IMR-90 (cell line): ENCODE data around the gene CLASP1. TPM values are rescaled to one million over a fixed set of nuclear protein-coding genes. Genes with fewer than 3 reads are reported as not detected.

Experiments used
- ATAC-seq: fragments of 200-7000 bp; cut with Tn5 transposase; 2 replicates; pipeline ENCODE4 v1.9.1; 2020; ENCODE audit warnings: low read depth, mild to moderate bottlenecking, moderate library complexity
- BruUV-seq: library from RNA; stranded (reverse); fragments of 400-500 nt; replicated peaks from 2 replicates; lab custom pipeline; 2021; lab: Mats Ljungman, UMichigan
- CTCF ChIA-PET: fragments of 300-600 bp; formaldehyde crosslinking; extraction: SDS; loops from one replicate; lab custom pipeline; 2021; ENCODE audit warnings: antibody characterized with exemption; lab: Yijun Ruan, JAX
- POLR2A ChIA-PET: fragments of 300-600 bp; sonication (Branson Sonifier 250); formaldehyde crosslinking; loops from one replicate; lab custom pipeline; 2022; ENCODE audit warnings: antibody characterized with exemption; ENCODE audit not compliant: unreplicated experiment; lab: Charles Lee
- DNase-seq: peaks from one replicate; pipeline ENCODE4 v3.0.0; 2013
- H2AFZ ChIP-seq: replicated peaks from 2 replicates; pipeline ENCODE3; 2013; ENCODE audit warnings: low read length, mild to moderate bottlenecking; ENCODE audit not compliant: poor library complexity
- H2AK5ac ChIP-seq: 2 replicates; pipeline ENCODE4 v1.6.1; 2013; ENCODE audit warnings: low read depth, low read length, inconsistent platforms
- H2AK9ac ChIP-seq: replicated peaks from 2 replicates; pipeline ENCODE3; 2013; ENCODE audit warnings: mild to moderate bottlenecking, low read depth, low read length, moderate library complexity; ENCODE audit not compliant: poor library complexity
- H2BK120ac ChIP-seq: 2 replicates; pipeline ENCODE4 v1.6.1; 2013; ENCODE audit warnings: low read depth, low read length, inconsistent platforms
- H2BK15ac ChIP-seq: 3 replicates; pipeline ENCODE4 v1.6.1; 2013; ENCODE audit warnings: low read depth, low read length, inconsistent platforms
- H2BK20ac ChIP-seq: 2 replicates; pipeline ENCODE4 v1.6.1; 2013; ENCODE audit warnings: low read depth, mild to moderate bottlenecking, inconsistent platforms, low read length, moderate library complexity
- H2BK5ac ChIP-seq: 2 replicates; pipeline ENCODE4 v1.6.1; 2013; ENCODE audit warnings: mild to moderate bottlenecking, low read depth, low read length, inconsistent platforms; ENCODE audit not compliant: poor library complexity, severe bottlenecking
- H3K14ac ChIP-seq: replicated peaks from 2 replicates; pipeline ENCODE4 v1.6.1; 2013; ENCODE audit warnings: low read depth, low read length, inconsistent platforms
- H3K18ac ChIP-seq: 2 replicates; pipeline ENCODE4 v1.6.1; 2013; ENCODE audit warnings: low read depth, low read length, control low read depth
- H3K23ac ChIP-seq: 2 replicates; pipeline ENCODE4 v1.6.1; 2013; ENCODE audit warnings: low read depth, low read length, inconsistent platforms
- H3K27ac ChIP-seq: 2 replicates; pipeline ENCODE4 v1.5.1; 2013; ENCODE audit warnings: mild to moderate bottlenecking, control low read depth, low read length; ENCODE audit not compliant: insufficient read depth
- H3K27me3 ChIP-seq: 2 replicates; pipeline ENCODE4 v1.6.1; 2013; ENCODE audit warnings: low read length; ENCODE audit not compliant: control insufficient read depth, insufficient read depth
- H3K36me3 ChIP-seq: 2 replicates; pipeline ENCODE4 v1.6.1; 2013; ENCODE audit warnings: low read length, mixed read lengths; ENCODE audit not compliant: control insufficient read depth, insufficient read depth
- H3K4ac ChIP-seq: 2 replicates; pipeline ENCODE4 v1.6.1; 2013; ENCODE audit warnings: low read depth, low read length, inconsistent platforms
- H3K4me1 ChIP-seq: 2 replicates; pipeline ENCODE4 v1.6.1; 2013; ENCODE audit warnings: low read length, mixed read lengths; ENCODE audit not compliant: control insufficient read depth, insufficient read depth
- H3K4me2 ChIP-seq: 2 replicates; pipeline ENCODE4 v1.6.1; 2013; ENCODE audit warnings: low read depth, mild to moderate bottlenecking, control low read depth, low read length, moderate library complexity
- H3K4me3 ChIP-seq: 2 replicates; pipeline ENCODE4 v1.5.1; 2013; ENCODE audit warnings: low read depth, mild to moderate bottlenecking, control low read depth, low read length, moderate library complexity; ENCODE audit not compliant: insufficient read depth
- H3K56ac ChIP-seq: 2 replicates; pipeline ENCODE4 v1.6.1; 2013; ENCODE audit warnings: low read length, inconsistent platforms; ENCODE audit not compliant: insufficient read depth; ENCODE audit errors: extremely low read depth
- H3K79me1 ChIP-seq, 2 experiments: 2 replicates each; pipeline ENCODE4 v1.6.1; 2013; ENCODE audit warnings: low read length in 2 of 2, inconsistent platforms in 1 of 2, low read depth in 1 of 2
- H3K9ac ChIP-seq: 2 replicates; pipeline ENCODE4 v1.6.1; 2013; ENCODE audit warnings: low read depth, low read length, control low read depth
- H3K9me1 ChIP-seq: 2 replicates; pipeline ENCODE4 v1.6.1; 2013; ENCODE audit warnings: low read length, inconsistent platforms; ENCODE audit not compliant: insufficient read depth
- H3K9me3 ChIP-seq: 2 replicates; pipeline ENCODE4 v1.6.1; 2013; ENCODE audit warnings: low read length; ENCODE audit not compliant: control insufficient read depth, insufficient read depth
- H4K20me1 ChIP-seq: 2 replicates; pipeline ENCODE4 v1.6.1; 2013; ENCODE audit warnings: low read length, inconsistent platforms; ENCODE audit not compliant: insufficient read depth
- H4K5ac ChIP-seq: 2 replicates; pipeline ENCODE4 v1.6.1; 2013; ENCODE audit warnings: mild to moderate bottlenecking, low read depth, low read length, control low read depth
- H4K8ac ChIP-seq, 2 experiments: 2 replicates each; pipeline ENCODE4 v1.6.1; 2013; ENCODE audit warnings: low read depth in 2 of 2, low read length in 2 of 2, control low read depth in 1 of 2, inconsistent platforms in 1 of 2
- H4K91ac ChIP-seq: 2 replicates; pipeline ENCODE4 v1.6.1; 2013; ENCODE audit warnings: low read depth, low read length, inconsistent platforms; ENCODE audit not compliant: insufficient read depth
- CEBPB ChIP-seq: IDR thresholded peaks from 2 replicates; pipeline ENCODE4 v1.6.1; 2012; ENCODE audit warnings: low read depth, low read length, improper control_type of control experiment
- CHD1 ChIP-seq: IDR thresholded peaks from 2 replicates; pipeline ENCODE4 v1.6.1; 2012; ENCODE audit warnings: low read depth, low read length, improper control_type of control experiment
- ELK1 ChIP-seq: fragments of 150-350 bp; IDR thresholded peaks from 2 replicates; pipeline ENCODE4 v1.6.1; 2016; ENCODE audit warnings: low read depth, mild to moderate bottlenecking, low read length, moderate library complexity, borderline replicate concordance
- FOS ChIP-seq: fragments of 150-350 bp; IDR thresholded peaks from 2 replicates; pipeline ENCODE4 v1.6.1; 2016; ENCODE audit warnings: low read depth, low read length
- MAFK ChIP-seq: IDR thresholded peaks from 2 replicates; pipeline ENCODE4 v1.6.1; 2012; ENCODE audit warnings: low read depth, low read length, improper control_type of control experiment
- MAZ ChIP-seq: IDR thresholded peaks from 2 replicates; pipeline ENCODE4 v1.6.1; 2012; ENCODE audit warnings: low read depth, mild to moderate bottlenecking, low read length, improper control_type of control experiment, moderate library complexity, borderline replicate concordance
- NFE2L2 ChIP-seq: fragments of 150-350 bp; IDR thresholded peaks from 2 replicates; pipeline ENCODE4 v1.6.1; 2016; ENCODE audit warnings: low read depth, mild to moderate bottlenecking, low read length
- POLR2A ChIP-seq: IDR thresholded peaks from 2 replicates; pipeline ENCODE4 v1.6.1; 2012; ENCODE audit warnings: mild to moderate bottlenecking, low read depth, low read length
- RAD21 ChIP-seq: IDR thresholded peaks from 2 replicates; pipeline ENCODE4 v1.6.1; 2012; ENCODE audit warnings: low read length, improper control_type of control experiment
- RCOR1 ChIP-seq: IDR thresholded peaks from 2 replicates; pipeline ENCODE4 v1.6.1; 2012; ENCODE audit warnings: mild to moderate bottlenecking, low read length, improper control_type of control experiment; ENCODE audit not compliant: insufficient replicate concordance
- SMC3 ChIP-seq: fragments of 150-350 bp; IDR thresholded peaks from 2 replicates; pipeline ENCODE4 v1.6.1; 2016; ENCODE audit warnings: low read depth, mild to moderate bottlenecking, antibody characterized with exemption, low read length, moderate library complexity
- USF2 ChIP-seq: fragments of 150-350 bp; IDR thresholded peaks from 2 replicates; pipeline ENCODE4 v1.6.1; 2017; ENCODE audit warnings: mild to moderate bottlenecking, antibody characterized with exemption, low read length, low read depth
- WGBS, 2 experiments: methylation state at CpG; one replicate each; pipeline versions ENCODE4 v1.1.5 to v1.1.7; 2013; ENCODE audit warnings: missing lambda C conversion rate in 2 of 2; ENCODE audit not compliant: insufficient read length in 1 of 2; ENCODE audit errors: extremely low coverage in 2 of 2; 5-methylcytosine and 5-hydroxymethylcytosine counted together
- dilution Hi-C: fragments of 300-500 bp; cut with HindIII; formaldehyde crosslinking; loops from one replicate; pipeline ENCODE4 v1.14.3; 2018; ENCODE audit warnings: low sequenced_read_pairs; ENCODE audit not compliant: unreplicated experiment
- in situ Hi-C: fragments of 300-500 bp; cut with MboI; formaldehyde crosslinking; loops from 3 replicates; pipeline ENCODE4 v1.14.3; 2019; ENCODE audit warnings: low sequenced_read_pairs, inconsistent platforms, mixed read lengths
- intact Hi-C: fragments of 100-400 bp; cut with micrococcal nuclease; formaldehyde crosslinking; loops from 2 replicates; pipeline ENCODE4 v1.10.0; 2022
- polyA plus RNA-seq, 3 experiments: library from polyadenylated mRNA; depleted of rRNA; stranded (reverse); fragments of >200 nt; gene quantifications; 2 replicates each; pipeline ENCODE4 v1.2.3, GENCODE V29; 2012; ENCODE audit warnings: low replicate concordance in 1 of 3
- total RNA-seq: library from RNA; depleted of rRNA; stranded (reverse); fragments of >200 nt; gene quantifications from 2 replicates; pipeline ENCODE4 v1.2.3, GENCODE V29; 2012
- TF ChIP-seq, protein P1 (sequence below): conservative IDR thresholded peaks from 2 replicates; pipeline ENCODE4 v1.5.1; 2012; ENCODE audit warnings: mild to moderate bottlenecking, low read depth, low read length, improper control_type of control experiment

CLASP1 gene
- total and polyA plus RNA-seq, 2 of the 4 experiments (the other 2 are of a cell fraction), result 12.3 to 33.7 TPM

GRCh38 chr2:121577381-121577780, 71.9 kb downstream of the CLASP1 start:
- H3K4me1 ChIP-seq, result peaks cover 2% of the 10 kb centered on the region; the same call in 1 of the 2 replicates
- in situ Hi-C loops, result no loop called here
- no peak overlapping the region for H2BK20ac ChIP-seq
- H4K5ac ChIP-seq, result no peak overlapping the region
- H2BK5ac ChIP-seq, result no peak overlapping the region
- H3K27me3 ChIP-seq, result no peaks in the 10 kb centered on the region
- H3K4ac ChIP-seq, result no peak overlapping the region
- intact Hi-C loops, result no loop called here
- H3K4me3 ChIP-seq, result no peak overlapping the region
- H4K20me1 ChIP-seq, result peaks cover 30% of the 10 kb centered on the region; the same call in 1 of the 2 replicates
- H3K14ac ChIP-seq, result no peak overlapping the region
- TF ChIP-seq RAD21, result no peak
- TF ChIP-seq SMC3, result no peak
- TF ChIP-seq FOS, result no peak
- TF ChIP-seq ELK1, result no peak
- no peak for TF ChIP-seq USF2
- no peak for TF ChIP-seq POLR2A
- no peak for TF ChIP-seq NFE2L2
- no peak for TF ChIP-seq MAFK
- no peak for TF ChIP-seq MAZ
- no peak for TF ChIP-seq CEBPB
- TF ChIP-seq CHD1, result no peak
- TF ChIP-seq, protein P1, sequence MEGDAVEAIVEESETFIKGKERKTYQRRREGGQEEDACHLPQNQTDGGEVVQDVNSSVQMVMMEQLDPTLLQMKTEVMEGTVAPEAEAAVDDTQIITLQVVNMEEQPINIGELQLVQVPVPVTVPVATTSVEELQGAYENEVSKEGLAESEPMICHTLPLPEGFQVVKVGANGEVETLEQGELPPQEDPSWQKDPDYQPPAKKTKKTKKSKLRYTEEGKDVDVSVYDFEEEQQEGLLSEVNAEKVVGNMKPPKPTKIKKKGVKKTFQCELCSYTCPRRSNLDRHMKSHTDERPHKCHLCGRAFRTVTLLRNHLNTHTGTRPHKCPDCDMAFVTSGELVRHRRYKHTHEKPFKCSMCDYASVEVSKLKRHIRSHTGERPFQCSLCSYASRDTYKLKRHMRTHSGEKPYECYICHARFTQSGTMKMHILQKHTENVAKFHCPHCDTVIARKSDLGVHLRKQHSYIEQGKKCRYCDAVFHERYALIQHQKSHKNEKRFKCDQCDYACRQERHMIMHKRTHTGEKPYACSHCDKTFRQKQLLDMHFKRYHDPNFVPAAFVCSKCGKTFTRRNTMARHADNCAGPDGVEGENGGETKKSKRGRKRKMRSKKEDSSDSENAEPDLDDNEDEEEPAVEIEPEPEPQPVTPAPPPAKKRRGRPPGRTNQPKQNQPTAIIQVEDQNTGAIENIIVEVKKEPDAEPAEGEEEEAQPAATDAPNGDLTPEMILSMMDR, result no peak
- no peak for TF ChIP-seq RCOR1
- H3K9me1 ChIP-seq, result 0 out of 2 replicates have a peak, but pooled peaks cover 6% of the 10 kb centered on the region
- no peak overlapping the region for H2BK15ac ChIP-seq
- no peak overlapping the region for H3K9ac ChIP-seq
- H3K27ac ChIP-seq, result no peak overlapping the region
- no peak overlapping the region for H3K18ac ChIP-seq
- no peak overlapping the region for H2AFZ ChIP-seq
- no peaks in the 10 kb centered on the region for H3K9me3 ChIP-seq
- POLR2A ChIA-PET, result no interaction called here
- BruUV-seq, result no TSS peak
- H2BK120ac ChIP-seq, result no peak overlapping the region
- DNase-seq (no peak), ATAC-seq (no peak)
- H3K56ac ChIP-seq, result no peak overlapping the region
- H3K4me2 ChIP-seq, result no peak overlapping the region
- no peak overlapping the region for H2AK9ac ChIP-seq
- peaks cover 26 to 59% of the 10 kb centered on the region in 2 experiments for H3K79me1 ChIP-seq
- dilution Hi-C loops, result no loop called here
- no CpG with 5 or more reads among the region's 1 CpG for WGBS, 2 experiments
- no peak overlapping the region for H2AK5ac ChIP-seq
- CTCF ChIA-PET, result no interaction called here
- H3K36me3 ChIP-seq, result no peaks in the 10 kb centered on the region
- no peak overlapping the region for H4K8ac ChIP-seq
- no peak overlapping the region for H4K91ac ChIP-seq
- no peak overlapping the region for H3K23ac ChIP-seq
